Activated CD4-positive, alpha-beta T cell treated with anti-CD3 and anti-CD28 coated beads, Interleukin-10, Interleukin-2, amounts not matched to agents 100 ng/mL and 50 ng/mL, durations not matched to agents 16 hours and 8 hours (primary cell): ENCODE data around the gene CA14.
"Not testable (repeated sequence)": the region's sequence is repeated elsewhere in the genome, so short reads cannot be mapped to it uniquely, and the experiment has no call there.

ENCODE experiments used
- DNase-seq: peaks from one replicate; pipeline ENCODE4 v3.0.0-alpha.2; 2020

The CA14 gene

GRCh38 chr1:150257624-150258585, at the start of gene CA14:
TSS of gene CA14 (plus strand) at chr1:150257774. CDS start at chr1:150258129, 355 bp downstream.
- no peak for DNase-seq

- not testable (repeated sequence) for DNase-seq
These were observed 49.1 kb upstream of the CA14 start for GRCh38 chr1:150208460-150208859.

- DNase-seq: no peak
These were observed 47.5 kb upstream of the CA14 start for GRCh38 chr1:150210091-150210490.

- DNase-seq: no peak
These were observed 46.9 kb upstream of the CA14 start for GRCh38 chr1:150210706-150211105.

GRCh38 chr1:150212070-150212469, 45.5 kb upstream of the CA14 start:
- no peak for DNase-seq

- peak; percentile 95 for DNase-seq
These were observed 44.1 kb upstream of the CA14 start for GRCh38 chr1:150213170-150214098.

GRCh38 chr1:150214099-150214756, 43.3 kb upstream of the CA14 start:
- DNase-seq: not testable (repeated sequence)

- not testable (repeated sequence) for DNase-seq
These were observed 41.7 kb upstream of the CA14 start for GRCh38 chr1:150215855-150216254.

- DNase-seq: no peak
These were observed 36.0 kb upstream of the CA14 start for GRCh38 chr1:150221552-150221951.

- DNase-seq: no peak
These were observed 32.6 kb upstream of the CA14 start for GRCh38 chr1:150224983-150225382.

GRCh38 chr1:150225546-150225945, 32.0 kb upstream of the CA14 start:
- no peak for DNase-seq

- no peak for DNase-seq
These were observed 31.1 kb upstream of the CA14 start for GRCh38 chr1:150226486-150226885.

- DNase-seq: no peak
These were observed 30.3 kb upstream of the CA14 start for GRCh38 chr1:150227228-150227627.

GRCh38 chr1:150228246-150228645, 29.3 kb upstream of the CA14 start:
- DNase-seq: not testable (repeated sequence)

GRCh38 chr1:150232921-150233320, 24.7 kb upstream of the CA14 start:
- not testable (repeated sequence) for DNase-seq

- DNase-seq: peak; percentile 51
These were observed 23.9 kb upstream of the CA14 start for GRCh38 chr1:150233359-150234308.

GRCh38 chr1:150234309-150234565, 23.3 kb upstream of the CA14 start:
- DNase-seq: no peak

GRCh38 chr1:150234566-150235293, 22.8 kb upstream of the CA14 start:
- DNase-seq: peak; percentile 97

- peak; percentile 41 for DNase-seq
These were observed 22.2 kb upstream of the CA14 start for GRCh38 chr1:150235294-150235851.

GRCh38 chr1:150235852-150236613, 21.5 kb upstream of the CA14 start, which contains the start of gene ANP32E:
TSS of gene ANP32E (minus strand) at chr1:150236112. CDS start at chr1:150235786, 326 bp downstream.
- DNase-seq: peak; percentile 99
